Measurements from ENCODE around the gene ST8SIA4. TPM values are rescaled to one million over a fixed set of nuclear protein-coding genes. Genes with fewer than 3 reads are reported as not detected.

ST8SIA4 gene
- total and polyA plus RNA-seq, 5 donors from 2014 or later = 18.8 to 55.2 (median 29.5) TPM

DNA sequence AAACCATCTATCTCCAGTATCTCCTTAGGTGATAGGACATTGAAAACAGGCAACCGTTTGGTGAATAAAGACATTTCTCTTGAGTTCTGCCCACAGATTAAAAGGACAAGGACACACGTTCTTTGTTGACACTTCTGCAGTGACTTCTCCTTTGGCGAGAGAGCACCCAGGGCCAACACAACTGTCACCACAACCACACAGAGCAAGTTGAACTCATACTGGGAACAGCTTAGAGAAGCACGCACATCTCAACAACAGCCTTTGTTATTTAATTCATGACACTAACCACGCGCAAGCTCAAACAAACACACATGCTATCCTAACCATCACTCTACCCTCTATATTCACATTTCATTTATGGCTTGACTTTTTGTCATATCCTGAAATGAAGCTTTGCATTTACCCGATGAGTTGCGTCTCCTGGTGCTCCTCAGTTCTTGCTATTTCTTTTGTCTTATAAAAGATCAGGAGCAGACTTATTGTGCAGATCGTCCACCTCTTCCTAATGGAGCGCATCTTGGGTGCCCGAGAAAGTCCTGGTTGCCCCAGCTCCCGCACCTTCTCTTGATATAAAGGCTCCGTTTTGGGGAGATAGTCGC, 543 bp downstream of the ST8SIA4 start:
- Mint-ChIP-seq H3K27ac (peak overlapping the region; percentile 93 to 98 (median 97)), H3K4me1 (peaks cover 15 to 53% (median 45%) of the 10 kb centered on the region in 4 donors), H3K27me3 (peaks cover 8% of the 10 kb centered on the region), H3K36me3 (peaks cover 3% of the 10 kb centered on the region), H3K4me3 (peak overlapping the region; percentile 96 to 99 (median 98)), H3K9me3 (no peaks in the 10 kb centered on the region)
- Histone ChIP-seq H3K4me1 (ENCODE audit: control insufficient read depth, insufficient read depth, low read length, poor library complexity, severe bottlenecking) (peaks cover 52% of the 10 kb centered on the region), H3K9me3 (ENCODE audit: control insufficient read depth in 2 of 2, low read length in 2 of 2) (no peaks in the 10 kb centered on the region), H3K4me3 (ENCODE audit: low read depth, low read length) (peak overlapping the region; percentile 99), H3K36me3 (ENCODE audit: control insufficient read depth, insufficient read depth, low read length) (no peaks in the 10 kb centered on the region), H3K27ac (ENCODE audit: insufficient read depth, low read length, poor library complexity, severe bottlenecking) (peak overlapping the region; percentile 92), H3K27me3 (ENCODE audit: control insufficient read depth, insufficient read depth, low read length) (no peaks in the 10 kb centered on the region)
- DNase-seq (peak in 1 of 3 donors; percentile 66), ATAC-seq (ENCODE audit: low read depth in 2 of 2) (peak in 1 of 2 donors; percentile 4)

DNA sequence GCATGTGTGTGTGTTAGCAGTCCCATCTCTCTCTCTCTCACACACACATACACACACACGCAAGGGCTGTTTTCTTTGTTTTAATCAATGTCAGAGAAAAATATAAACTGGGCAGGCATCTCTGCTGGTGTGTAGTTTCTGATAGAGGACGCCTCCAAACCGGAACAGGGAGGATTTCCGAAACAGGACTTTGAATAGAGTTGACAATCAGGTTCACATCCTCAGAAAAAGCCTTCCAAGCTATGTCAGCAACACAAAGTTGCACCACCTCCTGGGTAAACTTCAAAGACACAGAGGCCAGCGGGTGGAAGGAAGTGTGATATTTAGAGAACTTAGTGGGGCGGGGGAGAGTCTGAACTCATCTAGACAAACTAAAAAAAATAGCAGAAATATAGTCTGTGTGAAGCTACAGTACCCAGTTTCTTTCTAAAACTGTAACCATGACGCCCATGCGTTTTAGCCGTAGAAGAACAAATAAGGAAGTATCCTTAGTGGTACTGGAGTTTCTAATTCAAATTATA, 1.2 kb downstream of the ST8SIA4 start:
- Mint-ChIP-seq H3K27me3 (peaks cover 8% of the 10 kb centered on the region), H3K36me3 (peaks cover 3% of the 10 kb centered on the region), H3K4me1 (peaks cover 16 to 58% (median 46%) of the 10 kb centered on the region in 4 donors), H3K9me3 (no peaks in the 10 kb centered on the region), H3K27ac (peak overlapping the region; percentile 93 to 98 (median 97)), H3K4me3 (peak overlapping the region; percentile 96 to 99 (median 98))
- Histone ChIP-seq H3K9me3 (ENCODE audit: control insufficient read depth in 2 of 2, low read length in 2 of 2) (no peaks in the 10 kb centered on the region), H3K27ac (ENCODE audit: insufficient read depth, low read length, poor library complexity, severe bottlenecking) (peak overlapping the region; percentile 92), H3K4me1 (ENCODE audit: control insufficient read depth, insufficient read depth, low read length, poor library complexity, severe bottlenecking) (peaks cover 58% of the 10 kb centered on the region), H3K27me3 (ENCODE audit: control insufficient read depth, insufficient read depth, low read length) (no peaks in the 10 kb centered on the region), H3K4me3 (ENCODE audit: low read depth, low read length) (peak overlapping the region; percentile 99), H3K36me3 (ENCODE audit: control insufficient read depth, insufficient read depth, low read length) (no peaks in the 10 kb centered on the region)
- peak; percentile 45 to 88 (median 77) for DNase-seq
- peak; percentile 27 to 28 for ATAC-seq (ENCODE audit: low read depth in 2 of 2)

DNA sequence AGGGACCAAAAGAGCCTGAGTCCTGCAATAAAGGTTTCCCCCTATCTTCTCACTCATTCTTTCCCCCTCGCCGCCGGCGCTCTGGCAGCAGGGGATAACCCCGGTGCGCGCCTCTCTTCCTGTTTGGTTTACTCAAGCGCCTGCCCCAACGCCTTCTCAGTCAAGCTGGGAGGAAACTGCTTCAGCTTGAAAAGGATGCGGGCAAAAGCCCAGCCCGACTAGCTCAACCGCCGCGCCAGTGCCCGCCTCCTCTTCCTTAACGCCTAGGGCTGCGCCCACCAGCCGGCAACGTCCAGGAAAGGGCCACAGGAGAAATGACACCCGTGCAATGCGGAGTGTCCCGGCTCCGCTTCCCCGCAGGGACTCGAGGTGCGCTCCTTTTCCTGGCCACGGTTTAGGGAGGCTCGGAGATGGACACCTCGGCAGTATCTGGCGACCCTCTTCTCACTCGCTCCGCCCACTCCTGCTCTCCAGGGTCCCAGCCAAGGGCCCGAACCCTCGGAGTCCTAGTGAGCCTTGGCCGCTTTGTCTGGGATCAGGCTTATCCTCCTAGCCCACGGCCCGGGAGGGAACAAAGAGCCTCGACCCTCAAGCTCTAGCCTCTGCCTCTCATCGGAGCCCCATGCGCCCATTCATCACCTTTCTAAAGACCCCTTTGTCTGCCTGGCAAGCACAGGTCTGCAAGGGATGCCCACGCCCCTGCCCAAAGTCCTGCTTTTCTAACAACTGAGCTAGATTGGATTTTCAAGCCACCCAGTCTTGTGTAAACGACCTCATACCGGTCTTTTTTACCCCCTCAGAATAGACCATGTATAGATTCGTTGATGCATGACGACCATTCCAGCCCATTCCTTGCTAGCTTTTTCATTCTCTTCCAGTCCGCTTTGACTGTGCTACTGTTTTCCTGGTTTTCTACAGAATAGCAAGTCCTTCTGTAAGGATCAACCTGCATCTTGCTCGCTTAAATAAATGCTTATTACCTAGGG, 2.0 kb downstream of the ST8SIA4 start:
- no peaks in the 10 kb centered on the region for H3K9me3 ChIP-seq (ENCODE audit: control insufficient read depth in 2 of 2, low read length in 2 of 2)
- H3K27me3 ChIP-seq (ENCODE audit: control insufficient read depth, insufficient read depth, low read length) = no peaks in the 10 kb centered on the region
- DNase-seq (peak; percentile 83 to 96 (median 86)), ATAC-seq (ENCODE audit: low read depth in 2 of 2) (peak; percentile 55 to 57)
- H3K4me1 Mint-ChIP-seq = peaks cover 16 to 59% (median 47%) of the 10 kb centered on the region in 4 donors
- H3K36me3 Mint-ChIP-seq = peaks cover 6% of the 10 kb centered on the region
- peak overlapping the region; percentile 93 to 98 (median 97) for H3K27ac Mint-ChIP-seq
- peak overlapping the region; percentile 99 for H3K4me3 ChIP-seq (ENCODE audit: low read depth, low read length)
- H3K4me1 ChIP-seq (ENCODE audit: control insufficient read depth, insufficient read depth, low read length, poor library complexity, severe bottlenecking) = peaks cover 60% of the 10 kb centered on the region
- peaks cover 2% of the 10 kb centered on the region for H3K36me3 ChIP-seq (ENCODE audit: control insufficient read depth, insufficient read depth, low read length)
- no peaks in the 10 kb centered on the region for H3K9me3 Mint-ChIP-seq
- peaks cover 8% of the 10 kb centered on the region for H3K27me3 Mint-ChIP-seq
- H3K27ac ChIP-seq (ENCODE audit: insufficient read depth, low read length, poor library complexity, severe bottlenecking) = peak overlapping the region; percentile 92
- peak overlapping the region; percentile 96 to 99 (median 98) for H3K4me3 Mint-ChIP-seq

DNA sequence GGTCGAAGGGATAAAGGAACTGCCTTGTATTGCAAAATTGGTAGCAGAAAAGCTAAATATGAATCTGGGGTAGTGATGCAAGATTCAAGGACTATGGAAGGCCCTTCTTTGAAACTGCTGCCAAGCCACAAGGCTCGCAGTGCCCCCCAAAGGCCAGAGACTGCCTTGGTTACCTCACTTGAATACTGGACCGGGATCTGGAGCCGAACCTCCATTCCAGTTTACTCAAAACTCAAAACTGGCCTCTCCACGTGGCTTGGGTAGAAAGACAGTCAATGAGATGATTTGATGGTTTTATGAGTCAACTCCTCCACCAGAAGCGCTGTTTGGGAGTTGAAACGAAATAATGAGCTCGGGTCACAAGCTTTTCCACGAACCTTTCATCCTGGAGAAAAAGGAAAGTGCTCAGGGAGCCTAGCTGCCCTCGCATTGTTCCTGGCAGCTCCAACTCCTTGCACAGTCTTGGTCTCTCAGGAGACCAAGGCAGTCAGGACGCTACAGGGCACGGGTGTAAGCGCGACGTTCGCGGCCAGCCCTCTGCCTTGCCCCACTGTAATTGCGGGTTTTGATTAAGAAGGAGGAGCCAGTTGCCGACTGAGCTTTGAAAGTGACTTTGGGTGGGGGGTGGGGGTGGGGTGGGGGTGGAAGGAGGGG, 2.8 kb downstream of the ST8SIA4 start:
- Histone ChIP-seq H3K4me1 (ENCODE audit: control insufficient read depth, insufficient read depth, low read length, poor library complexity, severe bottlenecking) (peaks cover 58% of the 10 kb centered on the region), H3K27ac (ENCODE audit: insufficient read depth, low read length, poor library complexity, severe bottlenecking) (peak overlapping the region; percentile 92), H3K27me3 (ENCODE audit: control insufficient read depth, insufficient read depth, low read length) (no peaks in the 10 kb centered on the region), H3K36me3 (ENCODE audit: control insufficient read depth, insufficient read depth, low read length) (peaks cover 6% of the 10 kb centered on the region), H3K9me3 (ENCODE audit: control insufficient read depth in 2 of 2, low read length in 2 of 2) (no peaks in the 10 kb centered on the region), H3K4me3 (ENCODE audit: low read depth, low read length) (peak overlapping the region; percentile 99)
- Mint-ChIP-seq H3K36me3 (peaks cover 12% of the 10 kb centered on the region), H3K27me3 (peaks cover 8% of the 10 kb centered on the region), H3K4me1 (peaks cover 22 to 61% (median 51%) of the 10 kb centered on the region in 4 donors), H3K9me3 (no peaks in the 10 kb centered on the region), H3K4me3 (peak overlapping the region; percentile 96 to 99 (median 98)), H3K27ac (peak overlapping the region; percentile 93 to 97 (median 96))
- DNase-seq (peak in 1 of 3 donors; percentile 18), ATAC-seq (ENCODE audit: low read depth in 2 of 2) (peak; percentile 8 to 11)

DNA sequence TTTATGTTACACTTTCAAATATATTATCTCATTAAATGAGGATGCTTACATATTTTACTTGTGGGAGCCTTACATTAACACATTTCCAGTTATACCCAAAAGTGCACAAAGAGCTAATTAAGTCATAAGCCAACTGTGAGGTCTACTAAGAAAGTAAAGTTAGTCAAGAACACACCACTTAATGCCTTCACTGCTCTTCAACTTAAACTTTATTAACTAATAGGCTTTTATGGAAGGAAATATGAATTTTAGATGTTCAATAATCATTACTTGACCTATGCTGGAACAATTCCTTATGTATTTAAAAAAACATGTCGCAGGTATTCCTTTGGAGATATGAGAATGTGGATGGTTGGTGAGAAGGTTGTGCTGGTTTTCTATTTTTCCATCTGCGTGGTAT, 3.4 kb downstream of the ST8SIA4 start:
- peaks cover 8% of the 10 kb centered on the region for H3K27me3 Mint-ChIP-seq
- H3K27me3 ChIP-seq (ENCODE audit: control insufficient read depth, insufficient read depth, low read length) = no peaks in the 10 kb centered on the region
- H3K4me3 ChIP-seq (ENCODE audit: low read depth, low read length) = peak overlapping the region; percentile 99
- peaks cover 24 to 61% (median 51%) of the 10 kb centered on the region in 4 donors for H3K4me1 Mint-ChIP-seq
- H3K4me3 Mint-ChIP-seq = peak overlapping the region; percentile 96 to 99 (median 98)
- no peaks in the 10 kb centered on the region for H3K9me3 Mint-ChIP-seq
- H3K27ac ChIP-seq (ENCODE audit: insufficient read depth, low read length, poor library complexity, severe bottlenecking) = peak overlapping the region; percentile 92
- no peaks in the 10 kb centered on the region for H3K9me3 ChIP-seq (ENCODE audit: control insufficient read depth in 2 of 2, low read length in 2 of 2)
- no peak for ATAC-seq (ENCODE audit: low read depth in 2 of 2)
- H3K36me3 Mint-ChIP-seq = peaks cover 16% of the 10 kb centered on the region
- DNase-seq = no peak
- peaks cover 57% of the 10 kb centered on the region for H3K4me1 ChIP-seq (ENCODE audit: control insufficient read depth, insufficient read depth, low read length, poor library complexity, severe bottlenecking)
- peaks cover 11% of the 10 kb centered on the region for H3K36me3 ChIP-seq (ENCODE audit: control insufficient read depth, insufficient read depth, low read length)
- peak overlapping the region; percentile 93 to 97 (median 96) for H3K27ac Mint-ChIP-seq

DNA sequence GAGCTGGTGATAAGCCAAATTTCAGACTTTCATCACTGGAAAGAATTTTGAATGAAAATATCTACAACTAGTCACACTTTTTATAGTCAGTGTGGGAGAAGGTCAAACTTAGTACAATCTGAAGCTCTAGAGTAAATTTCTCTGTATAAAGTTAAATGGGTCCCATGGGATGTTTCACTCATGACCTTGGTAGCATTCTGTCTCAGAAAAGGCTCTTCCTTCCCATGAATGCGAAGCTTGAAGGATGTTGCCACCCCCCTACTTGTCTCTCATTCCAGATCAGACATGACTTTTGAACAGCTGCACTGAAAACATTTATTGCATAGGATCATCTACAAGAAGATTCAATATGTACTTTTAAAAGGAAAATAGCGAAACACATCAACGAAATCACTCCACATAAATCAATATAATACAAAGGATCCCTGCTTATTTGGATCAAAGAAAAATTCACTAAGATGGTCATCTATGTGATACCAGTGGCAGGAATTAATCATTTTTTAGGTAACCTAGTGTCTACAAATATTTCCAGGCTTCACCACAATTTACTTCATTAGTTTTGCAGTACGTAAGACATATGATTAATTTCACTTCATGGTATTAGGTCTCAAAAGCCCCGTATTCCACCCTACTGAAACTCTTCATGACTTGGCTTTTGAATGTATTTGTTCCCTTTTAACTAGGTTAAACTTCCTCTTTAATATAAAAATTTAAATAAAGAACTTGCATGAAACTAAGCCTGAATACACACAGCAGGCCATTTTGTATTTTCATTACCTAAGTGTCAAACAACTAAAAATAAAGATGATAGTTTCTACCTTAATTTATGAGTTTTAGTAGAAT, 4.4 kb downstream of the ST8SIA4 start:
- Histone ChIP-seq H3K4me1 (ENCODE audit: control insufficient read depth, insufficient read depth, low read length, poor library complexity, severe bottlenecking) (peaks cover 47% of the 10 kb centered on the region), H3K27me3 (ENCODE audit: control insufficient read depth, insufficient read depth, low read length) (no peaks in the 10 kb centered on the region), H3K27ac (ENCODE audit: insufficient read depth, low read length, poor library complexity, severe bottlenecking) (peak overlapping the region; percentile 92), H3K36me3 (ENCODE audit: control insufficient read depth, insufficient read depth, low read length) (peaks cover 19% of the 10 kb centered on the region), H3K9me3 (ENCODE audit: control insufficient read depth in 2 of 2, low read length in 2 of 2) (no peaks in the 10 kb centered on the region), H3K4me3 (ENCODE audit: low read depth, low read length) (peak overlapping the region; percentile 99)
- Mint-ChIP-seq H3K4me1 (peaks cover 33 to 61% (median 54%) of the 10 kb centered on the region in 4 donors), H3K27ac (peak overlapping the region; percentile 44 to 82 (median 54)), H3K9me3 (no peaks in the 10 kb centered on the region), H3K4me3 (peak overlapping the region; percentile 72 to 99 (median 97)), H3K36me3 (peaks cover 25% of the 10 kb centered on the region), H3K27me3 (peaks cover 8% of the 10 kb centered on the region)
- ATAC-seq (ENCODE audit: low read depth in 2 of 2) (no peak), DNase-seq (no peak)
